ENCODE results near the gene EEF1AKMT1. TPM values are rescaled to one million over a fixed set of nuclear protein-coding genes. Genes with fewer than 3 reads are reported as not detected.

Gene EEF1AKMT1
- total RNA-seq, 1 experiment from 2014 or later, result 8.9 TPM

DNA sequence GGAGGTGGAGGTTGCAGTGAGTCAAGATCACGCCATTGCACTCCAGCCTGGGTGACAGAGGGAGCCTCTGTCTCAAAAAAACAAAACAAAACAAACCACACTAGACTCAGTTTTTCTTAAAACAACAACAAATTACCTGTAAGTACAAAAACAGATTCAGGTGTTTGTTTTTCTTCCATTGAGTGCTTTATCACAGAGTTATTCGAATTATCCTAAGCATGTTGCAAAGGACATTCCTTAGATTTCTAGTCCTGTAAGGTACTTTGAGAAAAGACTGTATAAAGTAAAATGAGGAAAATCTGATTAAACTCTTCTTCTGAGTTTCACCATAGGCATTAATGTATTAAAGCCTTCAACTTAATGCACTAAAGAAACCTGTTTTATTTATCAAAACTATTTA, 2.2 kb upstream of the EEF1AKMT1 start:
- no TSS peak for BruUV-seq (replicated peaks)
- no peak for DNase-seq
- H4K20me1 ChIP-seq (ENCODE audit: insufficient read depth), result no peaks in the 10 kb centered on the region
- no peak overlapping the region for H3K4me2 ChIP-seq
- H2AFZ ChIP-seq, result no peak overlapping the region
- peaks cover 23% of the 10 kb centered on the region for H3F3A ChIP-seq (ENCODE audit: insufficient read depth, low read depth)
- no peaks in the 10 kb centered on the region for H3K27me3 ChIP-seq (ENCODE audit: insufficient read depth, low read depth)
- H3K4me1 ChIP-seq (replicated peaks; ENCODE audit: insufficient read depth), result peaks cover 8% of the 10 kb centered on the region
- no peak overlapping the region for H3K27ac ChIP-seq
- intact Hi-C loops (cut with micrococcal nuclease; ENCODE audit: unreplicated experiment), result no loop called here
- no peaks in the 10 kb centered on the region for H3K9me2 ChIP-seq (ENCODE audit: insufficient read depth)
- POLR2A ChIA-PET (ENCODE audit: unreplicated experiment), result no interaction called here
- H3K9me3 ChIP-seq (ENCODE audit: insufficient read depth, low read depth), result no peaks in the 10 kb centered on the region
- no peak overlapping the region for H3K4me3 ChIP-seq
- H3K79me2 ChIP-seq (ENCODE audit: low read depth), result peaks cover 9% of the 10 kb centered on the region
- H3K36me3 ChIP-seq (ENCODE audit: low read depth), result no peaks in the 10 kb centered on the region; the same call in none of the 2 replicates
- CTCF ChIA-PET, result no interaction called here
- TF ChIP-seq, protein P1, sequence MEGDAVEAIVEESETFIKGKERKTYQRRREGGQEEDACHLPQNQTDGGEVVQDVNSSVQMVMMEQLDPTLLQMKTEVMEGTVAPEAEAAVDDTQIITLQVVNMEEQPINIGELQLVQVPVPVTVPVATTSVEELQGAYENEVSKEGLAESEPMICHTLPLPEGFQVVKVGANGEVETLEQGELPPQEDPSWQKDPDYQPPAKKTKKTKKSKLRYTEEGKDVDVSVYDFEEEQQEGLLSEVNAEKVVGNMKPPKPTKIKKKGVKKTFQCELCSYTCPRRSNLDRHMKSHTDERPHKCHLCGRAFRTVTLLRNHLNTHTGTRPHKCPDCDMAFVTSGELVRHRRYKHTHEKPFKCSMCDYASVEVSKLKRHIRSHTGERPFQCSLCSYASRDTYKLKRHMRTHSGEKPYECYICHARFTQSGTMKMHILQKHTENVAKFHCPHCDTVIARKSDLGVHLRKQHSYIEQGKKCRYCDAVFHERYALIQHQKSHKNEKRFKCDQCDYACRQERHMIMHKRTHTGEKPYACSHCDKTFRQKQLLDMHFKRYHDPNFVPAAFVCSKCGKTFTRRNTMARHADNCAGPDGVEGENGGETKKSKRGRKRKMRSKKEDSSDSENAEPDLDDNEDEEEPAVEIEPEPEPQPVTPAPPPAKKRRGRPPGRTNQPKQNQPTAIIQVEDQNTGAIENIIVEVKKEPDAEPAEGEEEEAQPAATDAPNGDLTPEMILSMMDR (conservative IDR thresholded peaks at IDR 0.05), result no peak
- no peak for TF ChIP-seq EZH2 (IDR thresholded peaks at IDR 0.05; ENCODE audit: low read depth)

DNA sequence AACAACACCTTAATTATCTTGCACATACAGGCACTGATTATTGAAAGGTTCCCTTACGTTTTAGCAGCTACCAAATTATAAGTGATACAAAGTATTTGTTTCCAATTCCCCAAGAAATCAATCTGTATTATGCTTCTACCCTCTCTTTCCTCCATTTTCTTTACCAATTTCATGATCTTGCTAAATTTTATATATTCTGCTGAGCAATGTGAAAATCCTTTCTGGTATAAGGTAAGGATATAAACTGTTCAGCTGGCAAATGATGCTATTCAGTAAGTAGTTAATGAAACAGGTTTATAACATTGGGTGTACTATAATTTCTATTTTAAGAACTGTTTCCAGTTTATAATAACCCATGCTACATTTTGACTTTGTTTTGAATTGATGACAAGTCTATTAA, 985 bp upstream of the EEF1AKMT1 start:
- H3F3A ChIP-seq (ENCODE audit: insufficient read depth, low read depth), result peaks cover 23% of the 10 kb centered on the region
- TF ChIP-seq EZH2 (IDR thresholded peaks at IDR 0.05; ENCODE audit: low read depth), result no peak
- TF ChIP-seq, protein P1 (conservative IDR thresholded peaks at IDR 0.05), result no peak
- peaks cover 8% of the 10 kb centered on the region for H3K4me1 ChIP-seq (replicated peaks; ENCODE audit: insufficient read depth)
- no peak overlapping the region for H3K4me2 ChIP-seq
- peaks cover 9% of the 10 kb centered on the region for H3K79me2 ChIP-seq (ENCODE audit: low read depth)
- BruUV-seq (replicated peaks), result no TSS peak
- H3K9me2 ChIP-seq (ENCODE audit: insufficient read depth), result no peaks in the 10 kb centered on the region
- DNase-seq, result no peak
- no peaks in the 10 kb centered on the region for H3K27me3 ChIP-seq (ENCODE audit: insufficient read depth, low read depth)
- CTCF ChIA-PET, result no interaction called here
- H2AFZ ChIP-seq, result no peak overlapping the region
- H3K27ac ChIP-seq, result no peak overlapping the region
- H3K36me3 ChIP-seq (ENCODE audit: low read depth), result peaks cover 7% of the 10 kb centered on the region
- intact Hi-C loops (cut with micrococcal nuclease; ENCODE audit: unreplicated experiment), result no loop called here
- POLR2A ChIA-PET (ENCODE audit: unreplicated experiment), result interaction anchor here (0.7 kb wide), 1 partner anchor 262 kb away, joined by 4 read pairs; no protein-coding TSS in a partner anchor
- H4K20me1 ChIP-seq (ENCODE audit: insufficient read depth), result no peaks in the 10 kb centered on the region
- no peak overlapping the region for H3K4me3 ChIP-seq
- H3K9me3 ChIP-seq (ENCODE audit: insufficient read depth, low read depth), result no peaks in the 10 kb centered on the region

DNA sequence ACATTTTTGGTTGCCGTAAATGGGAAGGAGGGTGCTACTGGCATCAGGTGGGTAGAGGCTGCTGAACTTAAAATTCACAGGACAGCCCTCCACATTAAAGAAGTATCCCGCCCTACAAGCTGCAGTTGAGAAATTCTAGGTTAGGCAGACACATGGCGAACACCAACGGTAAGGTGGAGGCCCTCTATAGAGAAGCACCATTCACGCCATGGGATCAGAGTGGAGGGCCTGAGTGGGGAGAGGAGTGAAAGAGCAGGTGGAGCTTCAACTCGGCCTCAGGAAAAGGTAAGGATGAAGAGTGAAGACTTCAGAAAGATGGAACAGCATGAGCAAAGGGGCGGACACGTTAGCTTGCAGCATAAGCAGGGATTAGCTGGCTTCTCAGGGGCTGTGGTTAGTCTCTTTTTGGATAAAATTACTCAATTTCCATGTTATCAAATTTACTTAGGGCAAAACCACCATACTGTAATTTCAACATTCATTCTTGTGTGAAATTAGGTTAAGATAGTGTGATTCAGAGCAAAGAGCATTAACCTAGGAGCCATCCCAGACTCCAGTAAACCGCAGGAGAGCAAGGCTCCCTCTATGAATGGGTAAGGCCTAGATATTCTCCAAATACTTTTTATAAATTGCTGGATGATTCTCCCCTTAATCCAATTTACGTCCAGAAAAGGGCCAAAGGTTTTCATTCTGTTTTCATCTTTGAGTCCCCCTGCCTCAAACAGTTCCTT, 1.2 kb downstream of the EEF1AKMT1 start:
- peaks cover 23% of the 10 kb centered on the region for H3F3A ChIP-seq (ENCODE audit: insufficient read depth, low read depth)
- peaks cover 2% of the 10 kb centered on the region; the same call in 1 of the 2 replicates for H3K9me3 ChIP-seq (ENCODE audit: insufficient read depth, low read depth)
- H3K79me2 ChIP-seq (ENCODE audit: low read depth), result peaks cover 9% of the 10 kb centered on the region
- DNase-seq, result no peak
- H3K9me2 ChIP-seq (ENCODE audit: insufficient read depth), result no peaks in the 10 kb centered on the region
- TF ChIP-seq EZH2 (IDR thresholded peaks at IDR 0.05; ENCODE audit: low read depth), result no peak
- TF ChIP-seq, protein P1 (conservative IDR thresholded peaks at IDR 0.05), result no peak
- no peaks in the 10 kb centered on the region for H4K20me1 ChIP-seq (ENCODE audit: insufficient read depth)
- H3K27me3 ChIP-seq (ENCODE audit: insufficient read depth, low read depth), result no peaks in the 10 kb centered on the region
- H3K36me3 ChIP-seq (ENCODE audit: low read depth), result peaks cover 15% of the 10 kb centered on the region
- ChIA-PET POLR2A (ENCODE audit: unreplicated experiment) (no interaction called here), CTCF (no interaction called here)
- peak overlapping the region; percentile 84 for H3K4me2 ChIP-seq
- peak overlapping the region; percentile 92 for H3K4me3 ChIP-seq
- H3K4me1 ChIP-seq (replicated peaks; ENCODE audit: insufficient read depth), result peaks cover 8% of the 10 kb centered on the region
- intact Hi-C loops (cut with micrococcal nuclease; ENCODE audit: unreplicated experiment), result no loop called here
- H3K27ac ChIP-seq, result no peak overlapping the region; the same call in 1 of the 2 replicates
- no TSS peak for BruUV-seq (replicated peaks)
- peak overlapping the region; percentile 98 for H2AFZ ChIP-seq
